Smooth muscle cell (in vitro differentiated cells): ENCODE results near the gene KIF1B. TPM values are rescaled to one million over a fixed set of nuclear protein-coding genes. Genes with fewer than 3 reads are reported as not detected.

ENCODE experiments used
- DNase-seq: peaks from one replicate; lab custom pipeline; 2025; ENCODE audit not compliant: unreplicated experiment; lab: John Stamatoyannopoulos, UW
- H2AFZ ChIP-seq: fragments of 200-600 bp; sonication (generic); 2 replicates; pipeline ENCODE4 v1.6.0; 2016; ENCODE audit warnings: antibody characterized with exemption, low read depth, mild to moderate bottlenecking
- H3F3A ChIP-seq: fragments of 200-600 bp; sonication (generic); 2 replicates; pipeline ENCODE4 v1.6.0; 2017; ENCODE audit warnings: antibody characterized with exemption, low read depth
- H3K27ac ChIP-seq: fragments of 200-600 bp; sonication (generic); 2 replicates; pipeline ENCODE4 v1.5.1; 2016; ENCODE audit warnings: low read depth, mild to moderate bottlenecking
- H3K27me3 ChIP-seq: fragments of 200-600 bp; sonication (generic); 2 replicates; pipeline ENCODE4 v1.6.1; 2016; ENCODE audit warnings: low read depth, mild to moderate bottlenecking
- H3K36me3 ChIP-seq: fragments of 200-600 bp; sonication (generic); 2 replicates; pipeline ENCODE4 v1.5.1; 2016; ENCODE audit warnings: low read depth
- H3K4me1 ChIP-seq: fragments of 200-600 bp; sonication (generic); 2 replicates; pipeline ENCODE4 v1.5.1; 2016; ENCODE audit warnings: low read depth
- H3K4me2 ChIP-seq: fragments of 200-600 bp; sonication (generic); 2 replicates; pipeline ENCODE4 v1.6.0; 2016; ENCODE audit warnings: mild to moderate bottlenecking
- H3K4me3 ChIP-seq: fragments of 200-600 bp; sonication (generic); 2 replicates; pipeline ENCODE4 v1.5.1; 2016; ENCODE audit warnings: mild to moderate bottlenecking
- H3K79me2 ChIP-seq: fragments of 200-600 bp; sonication (generic); 2 replicates; pipeline ENCODE4 v1.6.0; 2016; ENCODE audit warnings: low read depth, mild to moderate bottlenecking
- H3K9ac ChIP-seq: fragments of 200-600 bp; sonication (generic); 2 replicates; pipeline ENCODE4 v1.6.0; 2016; ENCODE audit warnings: low read depth
- H3K9me3 ChIP-seq: fragments of 200-600 bp; sonication (generic); replicated peaks from 2 replicates; pipeline ENCODE4 v1.5.1; 2016; ENCODE audit warnings: low read depth
- H4K20me1 ChIP-seq: fragments of 200-600 bp; sonication (generic); 2 replicates; pipeline ENCODE4 v1.6.0; 2016; ENCODE audit warnings: low read depth
- WGBS: methylation state at CpG from one replicate; pipeline ENCODE4 v1.1.7; 2016; ENCODE audit warnings: low lambda C conversion rate; 5-methylcytosine and 5-hydroxymethylcytosine counted together
- polyA plus RNA-seq: library from polyadenylated mRNA; unstranded; fragments of >200 nt; fragmentation: Nextera tagmentation; extraction: Ambion mirVana; gene quantifications from 2 replicates; pipeline ENCODE4 v1.2.1, GENCODE V29; 2016
- total RNA-seq: library from RNA; depleted of rRNA; stranded (reverse); fragments of >200 nt; gene quantifications from 2 replicates; pipeline ENCODE4 v1.2.3, GENCODE V29; 2014
- TF ChIP-seq, protein P1 (sequence below): fragments of 200-600 bp; sonication (generic); IDR thresholded peaks from 2 replicates; pipeline ENCODE4 v1.5.1; 2017; ENCODE audit warnings: borderline replicate concordance, mild to moderate bottlenecking, antibody characterized with exemption; ENCODE audit not compliant: insufficient read depth, poor library complexity, severe bottlenecking

KIF1B gene
- total and polyA plus RNA-seq, 2 experiments from 2014 or later: 9.1 to 29.6 TPM

DNA sequence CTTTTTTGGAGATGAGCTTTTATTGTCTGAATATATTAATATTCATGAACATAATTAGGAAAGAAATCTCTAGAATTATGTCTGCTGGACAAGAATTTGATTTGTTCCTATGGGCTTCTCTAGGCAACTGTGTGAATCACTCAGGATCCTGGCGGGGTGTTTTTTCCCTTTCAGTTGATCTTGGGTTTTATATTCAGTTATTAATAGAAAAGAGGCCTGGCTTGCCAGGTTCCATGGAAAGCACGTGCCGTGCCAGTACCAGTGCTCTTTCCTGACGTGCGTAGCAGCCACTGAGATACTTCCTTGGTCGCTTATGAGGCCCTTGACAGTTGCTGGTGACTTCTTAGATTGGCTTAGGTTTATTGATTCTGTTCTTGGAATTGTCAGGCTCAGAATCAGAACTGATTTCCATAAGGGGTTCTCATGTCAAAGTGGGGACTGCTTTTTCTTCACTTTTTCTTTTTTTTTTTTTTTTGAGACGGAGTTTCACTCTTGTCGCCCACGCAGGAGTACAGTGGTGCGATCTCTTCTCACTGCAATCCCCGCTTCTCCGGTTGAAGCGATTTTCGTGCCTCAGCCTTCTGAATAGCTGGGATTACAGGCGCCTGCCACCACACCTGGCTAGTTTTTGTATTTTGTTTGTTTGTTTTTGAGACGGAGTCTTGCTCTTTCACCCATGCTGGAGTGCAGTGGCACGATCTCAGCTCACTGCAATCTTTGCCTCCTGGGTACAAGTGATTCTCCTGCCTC lies 48.7 kb upstream of the KIF1B start:
- Histone ChIP-seq H3K4me3 (no peak overlapping the region), H3F3A (no peaks in the 10 kb centered on the region), H3K9ac (no peak overlapping the region), H3K27me3 (no peaks in the 10 kb centered on the region), H3K4me2 (no peak overlapping the region), H3K27ac (no peak overlapping the region), H4K20me1 (no peaks in the 10 kb centered on the region), H3K9me3 (no peaks in the 10 kb centered on the region), H3K79me2 (no peaks in the 10 kb centered on the region), H2AFZ (no peak overlapping the region), H3K36me3 (no peaks in the 10 kb centered on the region), H3K4me1 (no peaks in the 10 kb centered on the region)
- WGBS: 93% methylated on average over 17 of the region's 17 CpGs
- DNase-seq: no peak
- TF ChIP-seq, protein P1, sequence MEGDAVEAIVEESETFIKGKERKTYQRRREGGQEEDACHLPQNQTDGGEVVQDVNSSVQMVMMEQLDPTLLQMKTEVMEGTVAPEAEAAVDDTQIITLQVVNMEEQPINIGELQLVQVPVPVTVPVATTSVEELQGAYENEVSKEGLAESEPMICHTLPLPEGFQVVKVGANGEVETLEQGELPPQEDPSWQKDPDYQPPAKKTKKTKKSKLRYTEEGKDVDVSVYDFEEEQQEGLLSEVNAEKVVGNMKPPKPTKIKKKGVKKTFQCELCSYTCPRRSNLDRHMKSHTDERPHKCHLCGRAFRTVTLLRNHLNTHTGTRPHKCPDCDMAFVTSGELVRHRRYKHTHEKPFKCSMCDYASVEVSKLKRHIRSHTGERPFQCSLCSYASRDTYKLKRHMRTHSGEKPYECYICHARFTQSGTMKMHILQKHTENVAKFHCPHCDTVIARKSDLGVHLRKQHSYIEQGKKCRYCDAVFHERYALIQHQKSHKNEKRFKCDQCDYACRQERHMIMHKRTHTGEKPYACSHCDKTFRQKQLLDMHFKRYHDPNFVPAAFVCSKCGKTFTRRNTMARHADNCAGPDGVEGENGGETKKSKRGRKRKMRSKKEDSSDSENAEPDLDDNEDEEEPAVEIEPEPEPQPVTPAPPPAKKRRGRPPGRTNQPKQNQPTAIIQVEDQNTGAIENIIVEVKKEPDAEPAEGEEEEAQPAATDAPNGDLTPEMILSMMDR: no peak

DNA sequence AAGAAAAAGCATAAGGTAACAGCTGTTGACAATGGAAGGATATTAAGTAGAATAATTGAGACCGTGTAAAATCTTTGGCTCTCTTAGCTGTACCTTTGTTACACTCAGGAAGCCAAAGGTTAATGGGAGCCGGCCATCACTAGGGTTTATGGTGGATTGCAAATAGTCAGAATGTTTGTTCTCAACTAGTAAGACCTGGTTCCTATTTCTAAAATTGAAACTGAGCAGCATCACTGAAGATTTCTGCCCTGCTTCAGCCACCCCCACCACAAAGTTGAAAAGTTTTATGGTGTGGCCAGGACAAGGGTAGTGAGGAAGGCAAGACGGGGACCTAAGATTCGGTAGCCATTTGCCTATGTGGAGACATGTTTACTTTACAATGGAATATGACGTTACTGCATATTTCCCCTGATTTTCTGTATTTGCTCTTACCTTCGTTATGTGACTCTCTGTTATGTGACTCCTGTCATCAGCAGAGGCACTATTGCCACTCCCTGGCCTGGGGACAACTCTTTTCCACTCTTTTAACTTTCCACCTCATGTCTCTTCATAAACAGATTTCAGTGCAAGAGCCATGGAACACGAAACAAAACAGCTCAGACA lies 41.4 kb upstream of the KIF1B start:
- TF ChIP-seq, protein P1: no peak
- Histone ChIP-seq H2AFZ (no peak overlapping the region), H3F3A (peaks cover 5% of the 10 kb centered on the region), H4K20me1 (no peaks in the 10 kb centered on the region), H3K4me2 (no peak overlapping the region), H3K79me2 (no peaks in the 10 kb centered on the region), H3K36me3 (peaks cover 5% of the 10 kb centered on the region), H3K9ac (no peak overlapping the region), H3K27ac (peak overlapping the region; percentile 88), H3K9me3 (no peaks in the 10 kb centered on the region), H3K4me1 (peaks cover 4% of the 10 kb centered on the region), H3K4me3 (no peak overlapping the region), H3K27me3 (no peaks in the 10 kb centered on the region)
- no peak for DNase-seq
- 95% methylated on average over 7 of the region's 7 CpGs for WGBS

DNA sequence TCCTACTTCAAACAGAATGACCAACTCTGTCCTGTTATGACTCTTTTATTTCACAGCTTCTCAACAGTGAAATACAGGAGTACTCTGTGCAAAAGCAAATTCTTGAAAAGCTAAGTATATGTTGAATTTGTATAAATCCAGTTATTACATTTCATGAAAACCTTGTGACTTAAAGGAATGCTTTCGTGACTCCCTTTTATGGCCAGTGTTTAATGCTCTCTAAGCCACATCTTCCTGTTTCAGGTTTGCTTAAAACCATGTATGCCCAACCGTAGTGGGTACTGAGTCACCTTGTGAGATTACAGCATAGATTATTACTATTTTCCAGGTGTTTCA lies 40.2 kb upstream of the KIF1B start:
- peaks cover 5% of the 10 kb centered on the region for H3K36me3 ChIP-seq
- H3K9ac ChIP-seq: peak overlapping the region; percentile 41
- H4K20me1 ChIP-seq: no peaks in the 10 kb centered on the region
- no peaks in the 10 kb centered on the region for H3K27me3 ChIP-seq
- peaks cover 4% of the 10 kb centered on the region for H3K4me1 ChIP-seq
- no peaks in the 10 kb centered on the region for H3K79me2 ChIP-seq
- no peak overlapping the region for H2AFZ ChIP-seq
- no peaks in the 10 kb centered on the region for H3K9me3 ChIP-seq
- no peak overlapping the region for H3K4me3 ChIP-seq
- peak overlapping the region; percentile 88 for H3K27ac ChIP-seq
- no peak for DNase-seq
- TF ChIP-seq, protein P1: no peak
- H3F3A ChIP-seq: peaks cover 5% of the 10 kb centered on the region
- 34% methylated on average over 2 of the region's 2 CpGs for WGBS
- H3K4me2 ChIP-seq: peak overlapping the region; percentile 9
